HepG2 (cell line): ENCODE data around the gene TACC3. TPM values are rescaled to one million over a fixed set of nuclear protein-coding genes. Genes with fewer than 3 reads are reported as not detected.

Experiments used
- ATAC-seq: fragments of 200-7000 bp; cut with Tn5 transposase; 3 replicates; pipeline ENCODE4 v1.9.1; 2020; ENCODE audit warnings: mild to moderate bottlenecking, moderate library complexity
- BruUV-seq: library from RNA; stranded (reverse); fragments of 400-500 nt; replicated peaks from 2 replicates; lab custom pipeline; 2021; lab: Mats Ljungman, UMichigan
- CTCF ChIA-PET: fragments of 300-600 bp; formaldehyde crosslinking; extraction: SDS; loops from one replicate; lab custom pipeline; 2021; ENCODE audit warnings: low total read pairs, inconsistent platforms, low intra/inter-chr PET ratio; lab: Yijun Ruan, JAX
- POLR2A ChIA-PET: fragments of 350-600 bp; sonication (Branson Sonifier 250); formaldehyde crosslinking; loops from one replicate; lab custom pipeline; 2020; ENCODE audit warnings: antibody characterized with exemption, inconsistent platforms; lab: Yijun Ruan, JAX
- DNase-seq: peaks from one replicate; pipeline ENCODE4 v3.0.0-alpha.2; 2015; ENCODE audit warnings: low spot score
- FAIRE-seq: peaks from 3 replicates; lab custom pipeline; 2011; peaks lifted over from hg19 to GRCh38; lab: Jason Lieb, UNC
- H2AFZ ChIP-seq: one replicate; pipeline ENCODE4 v1.6.1; 2011; ENCODE audit warnings: low read length, inconsistent platforms
- H3K27ac ChIP-seq: fragments of 300-600 bp; 3 replicates; pipeline ENCODE4 v1.8.0; 2011; ENCODE audit warnings: mixed run types, mild to moderate bottlenecking, mixed read lengths, low read length, inconsistent platforms; ENCODE audit not compliant: insufficient read depth; ENCODE audit errors: extremely low read length
- H3K27me3 ChIP-seq, 2 experiments: fragments of 200-600 bp in 1 of 2; 2 replicates in 1 of 2; 3 replicates in 1 of 2; pipeline versions ENCODE4 v1.6.0 to v1.8.0; 2011; ENCODE audit warnings: low read length in 2 of 2, mild to moderate bottlenecking in 2 of 2, moderate library complexity in 2 of 2, inconsistent platforms in 1 of 2; ENCODE audit not compliant: insufficient read depth in 2 of 2, control insufficient read depth in 1 of 2
- H3K36me3 ChIP-seq, 2 experiments: fragments of 200-600 bp in 1 of 2; replicated peaks in 1 of 2; 2 replicates in 1 of 2; 3 replicates in 1 of 2; pipeline versions ENCODE4 v1.5.1 to v1.8.0; 2011; ENCODE audit warnings: low read length in 2 of 2, inconsistent platforms in 1 of 2; ENCODE audit not compliant: insufficient read depth in 2 of 2, control insufficient read depth in 1 of 2
- H3K4me1 ChIP-seq: 2 replicates; pipeline ENCODE4 v1.5.1; 2012; ENCODE audit warnings: low read length, inconsistent platforms; ENCODE audit not compliant: insufficient read depth
- H3K4me2 ChIP-seq: 2 replicates; pipeline ENCODE4 v1.6.0; 2011; ENCODE audit warnings: low read depth, low read length, inconsistent platforms
- H3K4me3 ChIP-seq, 3 experiments: fragments of 200-600 bp in 1 of 3; sonication (generic), shearing (Covaris generic) in 1 of 3; replicated peaks in 1 of 3; 2 replicates each; pipeline ENCODE4 v1.5.1; 2011 to 2016; ENCODE audit warnings: low read length in 3 of 3, inconsistent platforms in 2 of 3, low read depth in 2 of 3, mild to moderate bottlenecking in 2 of 3, control low read depth in 1 of 3, mixed read lengths in 1 of 3; ENCODE audit not compliant: insufficient read depth in 1 of 3
- H3K79me2 ChIP-seq: one replicate; pipeline ENCODE4 v1.6.1; 2011; ENCODE audit warnings: low read length, inconsistent platforms; ENCODE audit not compliant: insufficient read depth
- H3K9ac ChIP-seq: 2 replicates; pipeline ENCODE4 v1.6.0; 2011; ENCODE audit warnings: mild to moderate bottlenecking, low read depth, low read length, inconsistent platforms; ENCODE audit not compliant: insufficient read depth
- H3K9me3 ChIP-seq: 2 replicates; pipeline ENCODE4 v1.5.1; 2012; ENCODE audit warnings: mild to moderate bottlenecking, low read length
- H4K20me1 ChIP-seq: 2 replicates; pipeline ENCODE4 v1.6.0; 2011; ENCODE audit warnings: inconsistent platforms, mild to moderate bottlenecking, low read length, moderate library complexity; ENCODE audit not compliant: insufficient read depth
- AGO1 ChIP-seq: fragments of 200-400 bp; formaldehyde crosslinking; IDR thresholded peaks from 2 replicates; pipeline ENCODE4 v1.6.1; 2017; ENCODE audit warnings: mild to moderate bottlenecking, low read depth, low read length, moderate library complexity; ENCODE audit not compliant: poor library complexity, severe bottlenecking
- FOXP1 ChIP-seq, 2 experiments: fragments of 450-650 bp in 1 of 2; IDR thresholded peaks; 2 replicates each; pipeline ENCODE4 v1.6.1; 2017 to 2018; ENCODE audit warnings: antibody characterized with exemption in 1 of 2
- IRF2 ChIP-seq: IDR thresholded peaks from 2 replicates; pipeline ENCODE4 v1.6.1; 2018; ENCODE audit warnings: missing genetic modification reagents, missing compliant biosample characterization
- MIER2 ChIP-seq: IDR thresholded peaks from 2 replicates; pipeline ENCODE4 v1.6.1; 2016; ENCODE audit warnings: missing biosample characterization, missing genetic modification reagents
- MTF1 ChIP-seq: sonication (generic); formaldehyde crosslinking; IDR thresholded peaks from 2 replicates; pipeline ENCODE4 v1.5.0; 2020; ENCODE audit warnings: missing genetic modification reagents
- NKX3-1 ChIP-seq: sonication (generic); formaldehyde crosslinking; IDR thresholded peaks from 2 replicates; pipeline ENCODE4 v1.5.0; 2020; ENCODE audit warnings: missing genetic modification reagents
- POLR2G ChIP-seq: fragments of 200-400 bp; formaldehyde crosslinking; IDR thresholded peaks from 2 replicates; pipeline ENCODE4 v1.6.1; 2018; ENCODE audit warnings: mild to moderate bottlenecking, low read depth, low read length, moderate library complexity
- ZNF430 ChIP-seq: sonication (generic); formaldehyde crosslinking; IDR thresholded peaks from 2 replicates; pipeline ENCODE4 v1.9.0; 2021; ENCODE audit warnings: mild to moderate bottlenecking, missing genetic modification reagents
- ZNF484 ChIP-seq: sonication (generic); formaldehyde crosslinking; IDR thresholded peaks from 2 replicates; pipeline ENCODE4 v1.5.1; 2020; ENCODE audit warnings: mild to moderate bottlenecking, low read depth, missing genetic modification reagents, borderline replicate concordance
- ZNF784 ChIP-seq: sonication (generic); formaldehyde crosslinking; IDR thresholded peaks from 2 replicates; pipeline ENCODE4 v1.5.1; 2020; ENCODE audit warnings: missing genetic modification reagents, mild to moderate bottlenecking, borderline replicate concordance
- ZZZ3 ChIP-seq: sonication (generic); formaldehyde crosslinking; IDR thresholded peaks from 2 replicates; pipeline ENCODE4 v1.4.0; 2020; ENCODE audit warnings: missing genetic modification reagents, mild to moderate bottlenecking, borderline replicate concordance
- WGBS: methylation state at CpG from one replicate; pipeline ENCODE4 v1.1.6; 2017; ENCODE audit warnings: low lambda C conversion rate; 5-methylcytosine and 5-hydroxymethylcytosine counted together
- in situ Hi-C: cut with HindIII; loops from 2 replicates; pipeline ENCODE4 v1.10.0; 2017; ENCODE audit warnings: low pct_unique_long_range_greater_than_20kb; ENCODE audit not compliant: extremely low pct_ligation_motif_present
- intact Hi-C: fragments of 100-400 bp; cut with micrococcal nuclease; formaldehyde crosslinking; loops from one replicate; pipeline ENCODE4 v1.10.0; 2022; ENCODE audit not compliant: unreplicated experiment
- polyA plus RNA-seq, 8 experiments: library from polyadenylated mRNA; depleted of rRNA in 3 of 8; stranded (reverse) in 7 of 8; unstranded in 1 of 8; fragments of >200 nt; fragmentation: Illumina TruSeq in 4 of 8; extraction: Trizol in 4 of 8; gene quantifications; 2 replicates each; pipeline versions ENCODE4 v1.2.1 to v1.2.3, GENCODE V29; 2011 to 2016; ENCODE audit warnings: low read depth in 4 of 8, missing spikeins in 1 of 8, mixed read lengths in 1 of 8; ENCODE audit not compliant: insufficient read depth in 1 of 8
- total RNA-seq, 5 experiments: library from RNA; depleted of rRNA; stranded (reverse); fragments of >200 nt; fragmentation: Illumina TruSeq; extraction: Trizol; gene quantifications; 2 replicates each; pipeline ENCODE4 v1.2.3, GENCODE V29; 2016; ENCODE audit warnings: low read depth in 1 of 5
- TF ChIP-seq, protein P1 (sequence below), 2 experiments: IDR thresholded peaks; 2 replicates each; pipeline ENCODE4 v1.6.1; 2011 to 2012; ENCODE audit warnings: low read length in 2 of 2, borderline replicate concordance in 1 of 2, low read depth in 1 of 2, mild to moderate bottlenecking in 1 of 2, moderate library complexity in 1 of 2
- TF ChIP-seq, protein P2 (sequence below): sonication (generic); formaldehyde crosslinking; IDR thresholded peaks from 2 replicates; pipeline ENCODE4 v1.4.0; 2020; ENCODE audit warnings: mild to moderate bottlenecking, missing genetic modification reagents

TACC3 gene
- total and polyA plus RNA-seq, 2 of the 13 experiments (the other 11 are each of a cell fraction or from before 2014, with no cell fraction given), result 20.3 to 21.2 TPM

DNA sequence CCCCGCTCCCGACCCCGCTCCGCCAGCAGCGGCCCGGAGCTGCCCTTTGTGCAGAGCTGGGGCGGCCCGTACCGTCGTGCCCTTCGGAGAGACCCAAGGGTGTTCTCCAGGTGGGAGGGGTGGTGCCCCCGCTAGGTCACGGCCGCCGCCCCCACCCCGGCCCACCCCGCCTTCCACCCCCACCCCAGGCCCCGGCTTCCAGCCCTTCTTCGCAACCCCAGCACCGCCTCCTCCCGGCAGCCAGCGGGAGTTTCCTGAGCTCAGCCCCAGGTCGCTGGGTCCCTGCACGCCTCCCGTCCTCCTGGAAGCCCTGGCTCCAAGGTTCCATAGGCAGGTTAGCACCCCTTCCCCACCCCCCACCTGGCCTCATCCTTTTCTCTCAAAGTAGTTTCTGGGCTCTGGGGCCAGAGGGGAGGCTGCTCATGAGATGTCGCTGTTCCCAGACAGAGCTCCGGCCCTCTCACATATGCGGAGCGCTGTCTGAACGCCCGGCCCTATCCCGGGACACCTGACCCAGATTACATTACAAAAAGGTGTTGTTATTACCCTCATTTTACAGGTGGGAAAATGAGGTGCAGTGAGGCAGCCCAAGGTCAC lies 46.5 kb downstream of the TACC3 start (continued):
- TF ChIP-seq ZZZ3 (CRISPR knock-in tag) (no peak), MIER2 (CRISPR knock-in tag) (no peak)

DNA sequence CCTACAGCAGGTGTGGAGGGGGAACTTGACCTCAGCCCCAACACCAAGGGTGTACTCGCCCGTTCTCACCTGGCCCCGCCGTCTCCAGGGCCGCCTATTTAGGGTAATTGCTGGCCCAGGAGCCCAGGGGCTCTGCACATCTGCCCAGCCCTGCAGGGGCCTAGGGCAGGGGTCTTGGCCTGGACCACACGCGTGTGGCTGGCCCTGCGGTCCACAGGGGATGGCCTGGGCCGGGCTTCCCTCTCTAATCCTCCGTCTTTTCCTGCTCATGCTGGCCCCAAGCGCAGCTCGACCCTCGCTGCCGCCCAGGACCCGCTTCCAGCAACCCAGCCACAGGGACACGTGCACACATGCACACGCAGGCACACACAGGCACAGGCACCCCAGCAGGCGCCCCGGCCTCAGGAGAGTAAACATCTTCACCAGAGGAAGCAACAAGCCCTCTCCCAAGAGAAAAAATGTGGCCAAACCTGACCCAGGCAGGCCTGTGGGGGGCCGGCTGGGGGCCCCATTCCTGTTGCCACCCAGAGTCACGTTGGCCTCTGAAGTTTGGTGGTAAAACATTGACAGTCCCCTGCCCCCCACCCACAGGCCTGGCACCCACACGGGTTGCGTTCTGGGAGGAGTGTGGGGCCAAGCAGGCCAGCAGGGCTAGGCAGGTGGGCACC lies 47.2 kb downstream of the TACC3 start:
- CTCF ChIA-PET, result interaction anchor here (1.3 to 1.8 kb wide), 2 partner anchors 22 to 41 kb away, joined by 5 read pairs; no protein-coding TSS in a partner anchor
- DNase-seq, result peak; percentile 35
- FAIRE-seq, result no peak
- TF ChIP-seq ZNF484 (CRISPR knock-in tag) (no peak), FOXP1 (IDR thresholded peaks at IDR 0.05) (no peak), FOXP1 (CRISPR knock-in tag; IDR thresholded peaks at IDR 0.05) (peak; percentile 71), IRF2 (CRISPR knock-in tag) (0 out of 2 replicates have a peak, but pooled peaks have one; percentile 26), ZNF430 (CRISPR knock-in tag) (peak; percentile 80; the same call in 1 of the 2 replicates), POLR2G (peak; percentile 60), ZNF784 (CRISPR knock-in tag) (0 out of 2 replicates have a peak, but pooled peaks have one; percentile 5), MTF1 (CRISPR knock-in tag) (no peak), NKX3-1 (CRISPR knock-in tag) (0 out of 2 replicates have a peak, but pooled peaks have one; percentile 28), AGO1 (peak; percentile 89)
- TF ChIP-seq, protein P1, sequence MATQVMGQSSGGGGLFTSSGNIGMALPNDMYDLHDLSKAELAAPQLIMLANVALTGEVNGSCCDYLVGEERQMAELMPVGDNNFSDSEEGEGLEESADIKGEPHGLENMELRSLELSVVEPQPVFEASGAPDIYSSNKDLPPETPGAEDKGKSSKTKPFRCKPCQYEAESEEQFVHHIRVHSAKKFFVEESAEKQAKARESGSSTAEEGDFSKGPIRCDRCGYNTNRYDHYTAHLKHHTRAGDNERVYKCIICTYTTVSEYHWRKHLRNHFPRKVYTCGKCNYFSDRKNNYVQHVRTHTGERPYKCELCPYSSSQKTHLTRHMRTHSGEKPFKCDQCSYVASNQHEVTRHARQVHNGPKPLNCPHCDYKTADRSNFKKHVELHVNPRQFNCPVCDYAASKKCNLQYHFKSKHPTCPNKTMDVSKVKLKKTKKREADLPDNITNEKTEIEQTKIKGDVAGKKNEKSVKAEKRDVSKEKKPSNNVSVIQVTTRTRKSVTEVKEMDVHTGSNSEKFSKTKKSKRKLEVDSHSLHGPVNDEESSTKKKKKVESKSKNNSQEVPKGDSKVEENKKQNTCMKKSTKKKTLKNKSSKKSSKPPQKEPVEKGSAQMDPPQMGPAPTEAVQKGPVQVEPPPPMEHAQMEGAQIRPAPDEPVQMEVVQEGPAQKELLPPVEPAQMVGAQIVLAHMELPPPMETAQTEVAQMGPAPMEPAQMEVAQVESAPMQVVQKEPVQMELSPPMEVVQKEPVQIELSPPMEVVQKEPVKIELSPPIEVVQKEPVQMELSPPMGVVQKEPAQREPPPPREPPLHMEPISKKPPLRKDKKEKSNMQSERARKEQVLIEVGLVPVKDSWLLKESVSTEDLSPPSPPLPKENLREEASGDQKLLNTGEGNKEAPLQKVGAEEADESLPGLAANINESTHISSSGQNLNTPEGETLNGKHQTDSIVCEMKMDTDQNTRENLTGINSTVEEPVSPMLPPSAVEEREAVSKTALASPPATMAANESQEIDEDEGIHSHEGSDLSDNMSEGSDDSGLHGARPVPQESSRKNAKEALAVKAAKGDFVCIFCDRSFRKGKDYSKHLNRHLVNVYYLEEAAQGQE (IDR thresholded peaks at IDR 0.05; ENCODE audit: borderline replicate concordance in 1 of 2, low read depth in 1 of 2, low read length in 2 of 2), result no peak
- TF ChIP-seq, protein P2, sequence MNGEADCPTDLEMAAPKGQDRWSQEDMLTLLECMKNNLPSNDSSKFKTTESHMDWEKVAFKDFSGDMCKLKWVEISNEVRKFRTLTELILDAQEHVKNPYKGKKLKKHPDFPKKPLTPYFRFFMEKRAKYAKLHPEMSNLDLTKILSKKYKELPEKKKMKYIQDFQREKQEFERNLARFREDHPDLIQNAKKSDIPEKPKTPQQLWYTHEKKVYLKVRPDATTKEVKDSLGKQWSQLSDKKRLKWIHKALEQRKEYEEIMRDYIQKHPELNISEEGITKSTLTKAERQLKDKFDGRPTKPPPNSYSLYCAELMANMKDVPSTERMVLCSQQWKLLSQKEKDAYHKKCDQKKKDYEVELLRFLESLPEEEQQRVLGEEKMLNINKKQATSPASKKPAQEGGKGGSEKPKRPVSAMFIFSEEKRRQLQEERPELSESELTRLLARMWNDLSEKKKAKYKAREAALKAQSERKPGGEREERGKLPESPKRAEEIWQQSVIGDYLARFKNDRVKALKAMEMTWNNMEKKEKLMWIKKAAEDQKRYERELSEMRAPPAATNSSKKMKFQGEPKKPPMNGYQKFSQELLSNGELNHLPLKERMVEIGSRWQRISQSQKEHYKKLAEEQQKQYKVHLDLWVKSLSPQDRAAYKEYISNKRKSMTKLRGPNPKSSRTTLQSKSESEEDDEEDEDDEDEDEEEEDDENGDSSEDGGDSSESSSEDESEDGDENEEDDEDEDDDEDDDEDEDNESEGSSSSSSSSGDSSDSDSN, result peak; percentile 51

More for the DNA sequence above, 47.2 kb downstream of the TACC3 start:
- H3K79me2 ChIP-seq, result no peaks in the 10 kb centered on the region
- H3K27ac ChIP-seq, result peak overlapping the region; percentile 83
- no peaks in the 10 kb centered on the region for H4K20me1 ChIP-seq
- peaks cover 86% of the 10 kb centered on the region for H3K4me1 ChIP-seq
- POLR2A ChIA-PET, result interaction anchor here (0.6 to 34.3 kb wide), 9 partner anchors 11 to 102 kb away, joined by 3 to 1258 read pairs (median 11); partner anchors contain the start of genes FGFR3 and NSD2
- BruUV-seq, result no TSS peak
- ATAC-seq, result no peak; the same call in 2 of the 3 replicates
- intact Hi-C loops (no loop called here), in situ Hi-C loops (no loop called here)
- H3K4me3 ChIP-seq, result peak overlapping the region; percentile 51 to 67 (median 59)
- peak overlapping the region; percentile 72 for H3K9ac ChIP-seq
- no peak overlapping the region for H2AFZ ChIP-seq
- no peaks in the 10 kb centered on the region for H3K36me3 ChIP-seq
- H3K9me3 ChIP-seq, result no peaks in the 10 kb centered on the region
- H3K27me3 ChIP-seq, result no peaks in the 10 kb centered on the region
- H3K4me2 ChIP-seq, result peak overlapping the region; percentile 94
- WGBS, result 10% methylated on average over 5 of the region's 23 CpGs
